ENCODE results near the gene CDH4. TPM values are rescaled to one million over a fixed set of nuclear protein-coding genes. Genes with fewer than 3 reads are reported as not detected.

The CDH4 gene
- total and polyA plus RNA-seq, 2 of the 8 experiments (the other 6 are each of a cell fraction or from before 2014, with no cell fraction given), result 4.3 to 7.9 TPM

- TF ChIP-seq, protein P1, sequence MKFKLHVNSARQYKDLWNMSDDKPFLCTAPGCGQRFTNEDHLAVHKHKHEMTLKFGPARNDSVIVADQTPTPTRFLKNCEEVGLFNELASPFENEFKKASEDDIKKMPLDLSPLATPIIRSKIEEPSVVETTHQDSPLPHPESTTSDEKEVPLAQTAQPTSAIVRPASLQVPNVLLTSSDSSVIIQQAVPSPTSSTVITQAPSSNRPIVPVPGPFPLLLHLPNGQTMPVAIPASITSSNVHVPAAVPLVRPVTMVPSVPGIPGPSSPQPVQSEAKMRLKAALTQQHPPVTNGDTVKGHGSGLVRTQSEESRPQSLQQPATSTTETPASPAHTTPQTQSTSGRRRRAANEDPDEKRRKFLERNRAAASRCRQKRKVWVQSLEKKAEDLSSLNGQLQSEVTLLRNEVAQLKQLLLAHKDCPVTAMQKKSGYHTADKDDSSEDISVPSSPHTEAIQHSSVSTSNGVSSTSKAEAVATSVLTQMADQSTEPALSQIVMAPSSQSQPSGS (IDR thresholded peaks at IDR 0.05; ENCODE audit: low read length), result no peak
- TF ChIP-seq CBX8 (IDR thresholded peaks at IDR 0.05; ENCODE audit: borderline replicate concordance, low read depth, low read length), result no peak
- TF ChIP-seq SIN3A (conservative IDR thresholded peaks at IDR 0.05 in 1 of 2, IDR thresholded peaks at IDR 0.05 in 1 of 2; ENCODE audit: low read depth in 1 of 2, low read length in 2 of 2), result no peak
- no peak for TF ChIP-seq SAP30 (IDR thresholded peaks at IDR 0.05; ENCODE audit: insufficient read depth, insufficient replicate concordance, low read length)
Observed at GRCh38 chr20:61629602-61630390, 377.7 kb downstream of the CDH4 start (continued).

Data from H1 (cell line).